HCT116 (cell line): Measurements from ENCODE around the gene TMEM132E. TPM values are rescaled to one million over a fixed set of nuclear protein-coding genes. Genes with fewer than 3 reads are reported as not detected.
A peak's percentile ranks its signal among the peaks of the same experiment; 100 is the strongest.

Experiments
- ATAC-seq: fragments of 200-7000 bp; cut with Tn5 transposase; 2 replicates; pipeline ENCODE4 v1.9.1; 2020; ENCODE audit warnings: mild to moderate bottlenecking, moderate library complexity
- BruUV-seq: library from RNA; stranded (reverse); fragments of 400-500 nt; replicated peaks from 2 replicates; lab custom pipeline; 2021; lab: Mats Ljungman, UMichigan
- CTCF ChIA-PET: fragments of 300-600 bp; sonication (Branson Sonifier 250); formaldehyde crosslinking; loops from one replicate; lab custom pipeline; 2021; ENCODE audit warnings: antibody characterized with exemption; lab: Charles Lee
- POLR2A ChIA-PET: fragments of 300-600, 350-600 bp; sonication (Branson Sonifier 250); formaldehyde crosslinking; loops from one replicate; lab custom pipeline; 2021; ENCODE audit warnings: antibody characterized with exemption; lab: Charles Lee
- RAD21 ChIA-PET, 2 experiments: fragments of 300-600 bp; sonication (Branson Sonifier 250); formaldehyde crosslinking; loops; one replicate each; lab custom pipeline; 2023; ENCODE audit warnings: low total read pairs in 2 of 2; ENCODE audit not compliant: uncharacterized antibody in 2 of 2, unreplicated experiment in 2 of 2, low non-redundant PET in 1 of 2; lab: Charles Lee
- DNase-seq: peaks from one replicate; pipeline ENCODE4 v3.0.0-alpha.2; 2010; ENCODE audit warnings: low read depth, low spot score
- H2AFZ ChIP-seq: fragments of 200-600 bp; shearing (Covaris generic), sonication (generic); 2 replicates; pipeline ENCODE4 v1.6.1; 2017; ENCODE audit warnings: low read depth, mixed run types, mixed read lengths, antibody characterized with exemption, low read length; ENCODE audit not compliant: poor library complexity, severe bottlenecking
- H3K27ac ChIP-seq: 2 replicates; pipeline ENCODE4 v1.5.1; 2012; ENCODE audit warnings: low read depth, low read length
- H3K27me3 ChIP-seq: fragments of 200-600 bp; sonication (generic); 2 replicates; pipeline ENCODE4 v1.6.1; 2016; ENCODE audit warnings: mixed run types, low read length, mixed read lengths; ENCODE audit not compliant: insufficient read depth
- H3K36me3 ChIP-seq, 2 experiments: fragments of 200-500 bp in 1 of 2; fragments of 200-600 bp in 1 of 2; sonication (Bioruptor generic) in 1 of 2; sonication (generic) in 1 of 2; 2 replicates each; pipeline versions ENCODE4 v1.5.1 to v1.6.1; 2014 to 2016; ENCODE audit warnings: low read length in 2 of 2, inconsistent platforms in 1 of 2, mixed read lengths in 1 of 2, mixed run types in 1 of 2; ENCODE audit not compliant: insufficient read depth in 2 of 2, control insufficient read depth in 1 of 2
- H3K4me1 ChIP-seq, 2 experiments: fragments of 200-600 bp in 1 of 2; sonication (generic) in 1 of 2; 2 replicates each; pipeline versions ENCODE4 v1.5.1 to v1.6.1; 2012 to 2017; ENCODE audit warnings: low read length in 2 of 2, inconsistent platforms in 1 of 2, mild to moderate bottlenecking in 1 of 2, mixed read lengths in 1 of 2, mixed run types in 1 of 2, moderate library complexity in 1 of 2; ENCODE audit not compliant: insufficient read depth in 2 of 2, control insufficient read depth in 1 of 2
- H3K4me2 ChIP-seq: fragments of 200-600 bp; sonication (generic); 2 replicates; pipeline ENCODE4 v1.6.1; 2017; ENCODE audit warnings: mixed run types, low read length, mixed read lengths
- H3K4me3 ChIP-seq, 2 experiments: fragments of 200-600 bp in 1 of 2; sonication (generic) in 1 of 2; replicated peaks in 1 of 2; 2 replicates each; pipeline ENCODE4 v1.5.1; 2011 to 2016; ENCODE audit warnings: low read length in 2 of 2, control low read depth in 1 of 2, low read depth in 1 of 2, mild to moderate bottlenecking in 1 of 2, mixed read lengths in 1 of 2, mixed run types in 1 of 2
- H3K79me2 ChIP-seq: fragments of 200-600 bp; sonication (generic); 2 replicates; pipeline ENCODE4 v1.6.1; 2017; ENCODE audit warnings: mild to moderate bottlenecking, mixed run types, low read length, moderate library complexity, mixed read lengths; ENCODE audit not compliant: insufficient read depth
- H3K9ac ChIP-seq: fragments of 200-600 bp; sonication (generic); 2 replicates; pipeline ENCODE4 v1.6.1; 2016; ENCODE audit warnings: low read length, mixed read lengths
- H3K9me2 ChIP-seq: fragments of 200-600 bp; sonication (generic), shearing (Covaris generic); 2 replicates; pipeline ENCODE4 v1.6.1; 2017; ENCODE audit warnings: mixed run types, mild to moderate bottlenecking, moderate library complexity; ENCODE audit not compliant: insufficient read depth
- H3K9me3 ChIP-seq, 2 experiments: fragments of 200-500 bp in 1 of 2; fragments of 200-600 bp in 1 of 2; sonication (Bioruptor generic) in 1 of 2; sonication (generic) in 1 of 2; 2 replicates each; pipeline ENCODE4 v1.6.1; 2014 to 2017; ENCODE audit warnings: low read length in 2 of 2, mixed read lengths in 2 of 2, inconsistent platforms in 1 of 2, low read depth in 1 of 2, mild to moderate bottlenecking in 1 of 2, mixed run types in 1 of 2, moderate library complexity in 1 of 2; ENCODE audit not compliant: control insufficient read depth in 1 of 2, insufficient read depth in 1 of 2
- H4K20me1 ChIP-seq: fragments of 200-600 bp; sonication (generic), shearing (Covaris generic); 2 replicates; pipeline ENCODE4 v1.6.1; 2017; ENCODE audit warnings: mixed run types, mild to moderate bottlenecking, moderate library complexity; ENCODE audit not compliant: insufficient read depth
- EGR1 ChIP-seq: IDR thresholded peaks from 2 replicates; pipeline ENCODE4 v1.6.1; 2012; ENCODE audit warnings: low read depth
- EZH2 ChIP-seq: fragments of 200-600 bp; sonication (generic); IDR thresholded peaks from 2 replicates; pipeline ENCODE4 v1.6.1; 2017; ENCODE audit warnings: antibody characterized with exemption, mixed run types
- EZH2phosphoT487 ChIP-seq: fragments of 200-600 bp; IDR thresholded peaks from 2 replicates; pipeline ENCODE4 v1.6.1; 2018; ENCODE audit warnings: antibody characterized with exemption, borderline replicate concordance
- FOSL1 ChIP-seq: IDR thresholded peaks from 2 replicates; pipeline ENCODE4 v1.6.1; 2012; ENCODE audit warnings: low read depth
- JUND ChIP-seq: IDR thresholded peaks from 2 replicates; pipeline ENCODE4 v1.6.1; 2012
- POLR2A ChIP-seq: IDR thresholded peaks from 2 replicates; pipeline ENCODE4 v1.7.0; 2011; ENCODE audit warnings: borderline replicate concordance; ENCODE audit not compliant: insufficient read depth, insufficient read length; ENCODE audit errors: extremely low read depth
- POLR2AphosphoS5 ChIP-seq: IDR thresholded peaks from 2 replicates; pipeline ENCODE4 v1.6.1; 2011; ENCODE audit warnings: mild to moderate bottlenecking, low read depth, low read length, moderate library complexity
- RAD21 ChIP-seq: IDR thresholded peaks from 2 replicates; pipeline ENCODE4 v1.6.1; 2012; ENCODE audit warnings: low read depth, mild to moderate bottlenecking
- SIN3A ChIP-seq: IDR thresholded peaks from 2 replicates; pipeline ENCODE4 v1.6.1; 2012; ENCODE audit warnings: low read depth
- SP1 ChIP-seq: IDR thresholded peaks from 2 replicates; pipeline ENCODE4 v1.6.1; 2012; ENCODE audit warnings: low read depth
- SRF ChIP-seq: IDR thresholded peaks from 2 replicates; pipeline ENCODE4 v1.6.1; 2012; ENCODE audit warnings: low read depth
- TCF7L2 ChIP-seq: IDR thresholded peaks from 2 replicates; pipeline ENCODE4 v1.7.0; 2011; ENCODE audit warnings: borderline replicate concordance, inconsistent platforms; ENCODE audit not compliant: insufficient read depth, insufficient read length; ENCODE audit errors: extremely low read depth
- YY1 ChIP-seq: IDR thresholded peaks from 2 replicates; pipeline ENCODE4 v1.6.1; 2011; ENCODE audit warnings: low read length, low read depth, moderate library complexity, mild to moderate bottlenecking; ENCODE audit not compliant: insufficient replicate concordance; ENCODE audit errors: extremely low read depth
- ZNF274 ChIP-seq: fragments of 200-500 bp; sonication (Bioruptor generic); IDR thresholded peaks from 2 replicates; pipeline ENCODE4 v1.6.1; 2014; ENCODE audit warnings: mild to moderate bottlenecking, low read depth, low read length, inconsistent platforms
- intact Hi-C: fragments of 100-400 bp; cut with micrococcal nuclease; formaldehyde crosslinking; loops from 2 replicates; pipeline ENCODE4 v1.10.0; 2022
- total RNA-seq: library from RNA; stranded (reverse); gene quantifications from one replicate; pipeline ENCODE4 v1.2.1, GENCODE V29; 2021; ENCODE audit not compliant: unreplicated experiment
- TF ChIP-seq, protein P1 (sequence below): IDR thresholded peaks from 2 replicates; pipeline ENCODE4 v1.6.1; 2012
- TF ChIP-seq, protein P2 (sequence below): IDR thresholded peaks from 2 replicates; pipeline ENCODE4 v1.6.1; 2012
- TF ChIP-seq, protein P3 (sequence below), 3 experiments: fragments of 200-600 bp in 1 of 3; sonication (generic) in 1 of 3; IDR thresholded peaks in 2 of 3; conservative IDR thresholded peaks in 1 of 3; 2 replicates each; pipeline ENCODE4 v1.5.1; 2012 to 2017; ENCODE audit warnings: low read depth in 2 of 3, low read length in 2 of 3, antibody characterized with exemption in 1 of 3, borderline replicate concordance in 1 of 3, control low read depth in 1 of 3, mild to moderate bottlenecking in 1 of 3, mixed read lengths in 1 of 3, mixed run types in 1 of 3, moderate library complexity in 1 of 3; ENCODE audit not compliant: insufficient read depth in 1 of 3
- TF ChIP-seq, protein P4 (sequence below): IDR thresholded peaks from 2 replicates; pipeline ENCODE4 v1.6.1; 2012; ENCODE audit warnings: low read depth

TMEM132E gene
- total RNA-seq, 1 experiment from 2014 or later = not detected

DNA sequence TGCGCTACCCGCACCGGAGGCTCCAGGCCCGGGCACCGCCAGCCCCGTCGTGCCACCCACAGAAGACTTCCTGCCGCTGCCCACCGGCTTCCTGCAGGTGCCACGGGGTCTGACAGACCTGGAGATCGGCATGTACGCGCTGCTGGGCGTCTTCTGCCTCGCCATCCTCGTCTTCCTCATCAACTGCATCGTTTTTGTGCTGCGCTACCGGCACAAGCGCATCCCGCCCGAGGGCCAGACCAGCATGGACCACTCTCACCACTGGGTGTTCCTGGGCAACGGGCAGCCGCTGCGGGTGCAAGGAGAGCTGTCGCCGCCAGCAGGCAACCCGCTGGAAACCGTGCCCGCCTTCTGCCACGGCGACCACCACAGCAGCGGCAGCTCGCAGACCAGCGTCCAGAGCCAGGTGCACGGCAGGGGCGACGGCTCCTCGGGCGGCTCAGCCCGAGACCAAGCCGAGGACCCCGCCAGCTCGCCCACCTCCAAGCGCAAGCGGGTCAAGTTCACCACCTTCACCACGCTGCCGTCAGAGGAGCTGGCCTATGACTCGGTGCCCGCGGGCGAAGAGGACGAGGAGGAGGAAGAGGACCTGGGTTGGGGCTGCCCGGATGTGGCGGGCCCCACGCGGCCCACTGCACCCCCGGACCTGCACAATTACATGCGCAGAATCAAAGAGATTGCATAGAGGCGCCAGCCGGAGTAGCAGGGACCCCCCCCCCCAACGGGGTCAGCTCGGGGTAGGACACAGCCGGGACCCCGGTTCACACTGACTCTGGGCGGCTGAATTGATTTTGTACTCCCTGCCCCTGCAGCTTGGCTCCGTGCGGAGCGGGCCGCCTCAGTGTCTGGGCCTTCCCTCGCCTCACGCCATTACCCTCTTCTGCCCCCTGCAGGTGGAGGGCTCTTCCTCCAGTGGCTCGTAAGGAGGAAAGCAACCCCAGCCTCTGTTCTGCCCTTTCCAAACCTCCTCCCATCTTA lies 58.5 kb downstream of the TMEM132E start:
- DNase-seq = peak; percentile 40
- BruUV-seq = no TSS peak
- Histone ChIP-seq H3K4me2 (no peak overlapping the region), H3K9ac (no peak overlapping the region), H4K20me1 (no peaks in the 10 kb centered on the region), H3K4me1 (peaks cover 0 to 6% of the 10 kb centered on the region in 2 experiments; a peak in 1 of 4 replicates), H3K27me3 (peaks cover 29% of the 10 kb centered on the region), H3K79me2 (no peaks in the 10 kb centered on the region), H2AFZ (no peak overlapping the region), H3K27ac (no peak overlapping the region), H3K36me3 (no peaks in the 10 kb centered on the region), H3K9me3 (no peaks in the 10 kb centered on the region), H3K9me2 (no peaks in the 10 kb centered on the region), H3K4me3 (no peak overlapping the region)
- TF ChIP-seq, protein P1, sequence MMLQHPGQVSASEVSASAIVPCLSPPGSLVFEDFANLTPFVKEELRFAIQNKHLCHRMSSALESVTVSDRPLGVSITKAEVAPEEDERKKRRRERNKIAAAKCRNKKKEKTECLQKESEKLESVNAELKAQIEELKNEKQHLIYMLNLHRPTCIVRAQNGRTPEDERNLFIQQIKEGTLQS = no peak
- TF ChIP-seq POLR2AphosphoS5 (no peak), TCF7L2 (no peak), EGR1 (no peak), YY1 (peak; percentile 57), EZH2phosphoT487 (no peak), JUND (no peak), FOSL1 (no peak), ZNF274 (no peak), SIN3A (no peak), SP1 (no peak), SRF (no peak), EZH2 (no peak), RAD21 (peak; percentile 60; the same call in 1 of the 2 replicates), POLR2A (no peak)
- TF ChIP-seq, protein P2, sequence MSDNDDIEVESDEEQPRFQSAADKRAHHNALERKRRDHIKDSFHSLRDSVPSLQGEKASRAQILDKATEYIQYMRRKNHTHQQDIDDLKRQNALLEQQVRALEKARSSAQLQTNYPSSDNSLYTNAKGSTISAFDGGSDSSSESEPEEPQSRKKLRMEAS = no peak
- TF ChIP-seq, protein P3, sequence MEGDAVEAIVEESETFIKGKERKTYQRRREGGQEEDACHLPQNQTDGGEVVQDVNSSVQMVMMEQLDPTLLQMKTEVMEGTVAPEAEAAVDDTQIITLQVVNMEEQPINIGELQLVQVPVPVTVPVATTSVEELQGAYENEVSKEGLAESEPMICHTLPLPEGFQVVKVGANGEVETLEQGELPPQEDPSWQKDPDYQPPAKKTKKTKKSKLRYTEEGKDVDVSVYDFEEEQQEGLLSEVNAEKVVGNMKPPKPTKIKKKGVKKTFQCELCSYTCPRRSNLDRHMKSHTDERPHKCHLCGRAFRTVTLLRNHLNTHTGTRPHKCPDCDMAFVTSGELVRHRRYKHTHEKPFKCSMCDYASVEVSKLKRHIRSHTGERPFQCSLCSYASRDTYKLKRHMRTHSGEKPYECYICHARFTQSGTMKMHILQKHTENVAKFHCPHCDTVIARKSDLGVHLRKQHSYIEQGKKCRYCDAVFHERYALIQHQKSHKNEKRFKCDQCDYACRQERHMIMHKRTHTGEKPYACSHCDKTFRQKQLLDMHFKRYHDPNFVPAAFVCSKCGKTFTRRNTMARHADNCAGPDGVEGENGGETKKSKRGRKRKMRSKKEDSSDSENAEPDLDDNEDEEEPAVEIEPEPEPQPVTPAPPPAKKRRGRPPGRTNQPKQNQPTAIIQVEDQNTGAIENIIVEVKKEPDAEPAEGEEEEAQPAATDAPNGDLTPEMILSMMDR (IDR thresholded peaks at IDR 0.05 in 2 of 3, conservative IDR thresholded peaks at IDR 0.05 in 1 of 3; ENCODE audit: borderline replicate concordance in 1 of 3, insufficient read depth in 1 of 3, low read depth in 2 of 3, low read length in 2 of 3) = peak; percentile 49 to 87 (median 75)
- TF ChIP-seq, protein P4, sequence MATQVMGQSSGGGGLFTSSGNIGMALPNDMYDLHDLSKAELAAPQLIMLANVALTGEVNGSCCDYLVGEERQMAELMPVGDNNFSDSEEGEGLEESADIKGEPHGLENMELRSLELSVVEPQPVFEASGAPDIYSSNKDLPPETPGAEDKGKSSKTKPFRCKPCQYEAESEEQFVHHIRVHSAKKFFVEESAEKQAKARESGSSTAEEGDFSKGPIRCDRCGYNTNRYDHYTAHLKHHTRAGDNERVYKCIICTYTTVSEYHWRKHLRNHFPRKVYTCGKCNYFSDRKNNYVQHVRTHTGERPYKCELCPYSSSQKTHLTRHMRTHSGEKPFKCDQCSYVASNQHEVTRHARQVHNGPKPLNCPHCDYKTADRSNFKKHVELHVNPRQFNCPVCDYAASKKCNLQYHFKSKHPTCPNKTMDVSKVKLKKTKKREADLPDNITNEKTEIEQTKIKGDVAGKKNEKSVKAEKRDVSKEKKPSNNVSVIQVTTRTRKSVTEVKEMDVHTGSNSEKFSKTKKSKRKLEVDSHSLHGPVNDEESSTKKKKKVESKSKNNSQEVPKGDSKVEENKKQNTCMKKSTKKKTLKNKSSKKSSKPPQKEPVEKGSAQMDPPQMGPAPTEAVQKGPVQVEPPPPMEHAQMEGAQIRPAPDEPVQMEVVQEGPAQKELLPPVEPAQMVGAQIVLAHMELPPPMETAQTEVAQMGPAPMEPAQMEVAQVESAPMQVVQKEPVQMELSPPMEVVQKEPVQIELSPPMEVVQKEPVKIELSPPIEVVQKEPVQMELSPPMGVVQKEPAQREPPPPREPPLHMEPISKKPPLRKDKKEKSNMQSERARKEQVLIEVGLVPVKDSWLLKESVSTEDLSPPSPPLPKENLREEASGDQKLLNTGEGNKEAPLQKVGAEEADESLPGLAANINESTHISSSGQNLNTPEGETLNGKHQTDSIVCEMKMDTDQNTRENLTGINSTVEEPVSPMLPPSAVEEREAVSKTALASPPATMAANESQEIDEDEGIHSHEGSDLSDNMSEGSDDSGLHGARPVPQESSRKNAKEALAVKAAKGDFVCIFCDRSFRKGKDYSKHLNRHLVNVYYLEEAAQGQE = no peak
- ATAC-seq = peak; percentile 97
- intact Hi-C loops = loop anchor here (1.0 to 2.0 kb wide), 4 partner anchors 53 to 217 kb away; no protein-coding TSS in a partner anchor
- ChIA-PET RAD21 (interaction anchor here in 1 of 2 experiments (1.0 kb wide), 1 partner anchor 95 kb away, joined by 3 read pairs; no protein-coding TSS in a partner anchor), POLR2A (no interaction called here), CTCF (interaction anchor here (1.0 to 2.1 kb wide), 3 partner anchors 22 to 94 kb away, joined by 3 to 9 read pairs (median 4); no protein-coding TSS in a partner anchor)
